ENCODE results near the gene GRK2. TPM values are rescaled to one million over a fixed set of nuclear protein-coding genes. Genes with fewer than 3 reads are reported as not detected.

GRK2 gene
- total RNA-seq, 4 donors from 2014 or later, result 44.0 to 76.9 (median 64.8) TPM

DNA sequence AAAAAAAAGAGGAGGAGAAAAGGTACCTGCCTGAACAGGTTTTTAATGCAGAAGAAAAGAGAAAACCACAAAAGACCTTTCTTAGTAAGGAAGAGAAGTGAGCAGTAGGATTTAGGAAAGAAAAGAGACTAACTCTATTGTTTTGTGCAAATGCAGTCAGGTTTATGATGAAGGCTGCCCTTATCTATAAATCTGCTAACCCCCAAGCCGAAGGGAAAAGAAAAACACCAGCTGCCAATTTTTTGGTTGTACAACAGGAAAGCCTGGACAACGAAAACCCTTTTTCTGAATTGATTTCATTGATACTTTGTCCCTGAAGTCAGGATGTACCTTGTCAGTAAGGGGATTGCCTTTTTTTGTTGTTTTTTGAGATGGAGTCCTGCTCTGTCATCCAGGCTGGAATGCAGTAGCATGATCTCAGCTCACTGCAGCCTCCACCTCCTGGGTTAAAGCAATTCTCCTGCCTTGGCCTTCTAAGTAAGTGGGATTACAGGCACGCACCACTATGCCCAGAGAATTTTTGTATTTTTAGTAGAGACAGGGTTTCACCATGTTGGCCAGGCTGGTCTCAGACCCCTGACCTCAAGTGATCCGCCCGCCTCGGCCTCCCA is 65.9 kb downstream of the GRK2 start:
- no peaks in the 10 kb centered on the region for H3K4me1 ChIP-seq
- H3K9me3 ChIP-seq, result no peaks in the 10 kb centered on the region
- no peak for TF ChIP-seq EP300 (IDR thresholded peaks at IDR 0.05)
- TF ChIP-seq POLR2A (IDR thresholded peaks at IDR 0.05), result no peak
- no peak for TF ChIP-seq POLR2AphosphoS5 (IDR thresholded peaks at IDR 0.05)
- TF ChIP-seq, protein P1, sequence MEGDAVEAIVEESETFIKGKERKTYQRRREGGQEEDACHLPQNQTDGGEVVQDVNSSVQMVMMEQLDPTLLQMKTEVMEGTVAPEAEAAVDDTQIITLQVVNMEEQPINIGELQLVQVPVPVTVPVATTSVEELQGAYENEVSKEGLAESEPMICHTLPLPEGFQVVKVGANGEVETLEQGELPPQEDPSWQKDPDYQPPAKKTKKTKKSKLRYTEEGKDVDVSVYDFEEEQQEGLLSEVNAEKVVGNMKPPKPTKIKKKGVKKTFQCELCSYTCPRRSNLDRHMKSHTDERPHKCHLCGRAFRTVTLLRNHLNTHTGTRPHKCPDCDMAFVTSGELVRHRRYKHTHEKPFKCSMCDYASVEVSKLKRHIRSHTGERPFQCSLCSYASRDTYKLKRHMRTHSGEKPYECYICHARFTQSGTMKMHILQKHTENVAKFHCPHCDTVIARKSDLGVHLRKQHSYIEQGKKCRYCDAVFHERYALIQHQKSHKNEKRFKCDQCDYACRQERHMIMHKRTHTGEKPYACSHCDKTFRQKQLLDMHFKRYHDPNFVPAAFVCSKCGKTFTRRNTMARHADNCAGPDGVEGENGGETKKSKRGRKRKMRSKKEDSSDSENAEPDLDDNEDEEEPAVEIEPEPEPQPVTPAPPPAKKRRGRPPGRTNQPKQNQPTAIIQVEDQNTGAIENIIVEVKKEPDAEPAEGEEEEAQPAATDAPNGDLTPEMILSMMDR (IDR thresholded peaks at IDR 0.05), result no peak
- no peak overlapping the region for H3K27ac ChIP-seq
- H3K4me3 ChIP-seq, result no peak overlapping the region
- WGBS, 2 donors (ENCODE audit: low coverage in 1 of 2), result 70 to 85% methylated on average over 2 to 5 of the region's 6 CpGs
- peaks cover 0 to 21% of the 10 kb centered on the region in 2 donors for H3K36me3 ChIP-seq
- ATAC-seq, result no peak
- H3K27me3 ChIP-seq, result no peaks in the 10 kb centered on the region

Other genes starting within 250 kb of the GRK2 start
- under 1 TPM in 1 of 4 donors, not detected in 3; 0.04 TPM for gene SYT12, start 243.3 kb upstream of the GRK2 start, total RNA-seq
- gene RHOD, start 209.6 kb upstream of the GRK2 start, total RNA-seq, result 10 to 100 TPM; 12.4 to 29.7 (median 23.6) TPM
- 10 to 100 TPM; 35.4 to 68.0 (median 48.3) TPM for gene KDM2A, start 147.2 kb upstream of the GRK2 start, total RNA-seq
- 10 to 100 TPM; 25.6 to 61.6 (median 32.3) TPM for gene ANKRD13D, start 22.8 kb downstream of the GRK2 start, total RNA-seq
- 10 to 100 TPM; 33.9 to 58.4 (median 41.9) TPM for gene SSH3, start 37.1 kb downstream of the GRK2 start, total RNA-seq
- gene POLD4, start 87.1 kb downstream of the GRK2 start, total RNA-seq, result 10 to 100 TPM; 65.7 to 87.3 (median 74.4) TPM
- 10 to 100 TPM in 1 of 4 donors, 1 to 10 TPM in 3; 6.1 to 21.7 (median 9.4) TPM for gene CLCF1, start 107.1 kb downstream of the GRK2 start, total RNA-seq
- 10 to 100 TPM in 2 of 4 donors, 1 to 10 TPM in 2; 8.5 to 16.0 (median 11.1) TPM for gene RAD9A, start 125.5 kb downstream of the GRK2 start, total RNA-seq
- 10 to 100 TPM; 49.9 to 78.6 (median 63.4) TPM for gene PPP1CA, start 135.4 kb downstream of the GRK2 start, total RNA-seq
- gene TBC1D10C, start 137.6 kb downstream of the GRK2 start, total RNA-seq, result 1 to 10 TPM in 3 of 4 donors, under 1 TPM in 1; 0.30 to 2.0 (median 1.5) TPM
- 1 to 10 TPM in 3 of 4 donors, under 1 TPM in 1; 0.73 to 3.3 (median 1.6) TPM for gene CARNS1, start 149.2 kb downstream of the GRK2 start, total RNA-seq
- gene RPS6KB2, start 162.0 kb downstream of the GRK2 start, total RNA-seq, result 10 to 100 TPM; 35.8 to 49.7 (median 45.6) TPM
- gene PTPRCAP, start 171.2 kb downstream of the GRK2 start, total RNA-seq, result 1 to 10 TPM; 3.5 to 6.4 (median 4.2) TPM
- 10 to 100 TPM; 48.3 to 82.4 (median 67.6) TPM for gene CORO1B, start 177.0 kb downstream of the GRK2 start, total RNA-seq
- not detected for gene GPR152, start 186.3 kb downstream of the GRK2 start, total RNA-seq
- 1 to 10 TPM in 1 of 4 donors, under 1 TPM in 3; 0.13 to 2.4 (median 0.77) TPM for gene CABP4, start 188.9 kb downstream of the GRK2 start, total RNA-seq
- gene TMEM134, start 202.8 kb downstream of the GRK2 start, total RNA-seq, result 10 to 100 TPM; 22.2 to 35.2 (median 32.5) TPM
- 10 to 100 TPM; 65.4 to 87.5 (median 78.1) TPM for gene AIP, start 216.6 kb downstream of the GRK2 start, total RNA-seq
- 10 to 100 TPM in 3 of 4 donors, 1 to 10 TPM in 1; 9.5 to 18.7 (median 15.4) TPM for gene PITPNM1, start 238.9 kb downstream of the GRK2 start, total RNA-seq
- gene CDK2AP2, start 241.7 kb downstream of the GRK2 start, total RNA-seq, result 10 to 100 TPM; 29.1 to 69.3 (median 53.9) TPM